ENCODE results near the gene CLDND1.

GRCh38 chr3:98561727-98562521 lies 39.2 kb upstream of the CLDND1 start:
- TF ChIP-seq, protein P1, sequence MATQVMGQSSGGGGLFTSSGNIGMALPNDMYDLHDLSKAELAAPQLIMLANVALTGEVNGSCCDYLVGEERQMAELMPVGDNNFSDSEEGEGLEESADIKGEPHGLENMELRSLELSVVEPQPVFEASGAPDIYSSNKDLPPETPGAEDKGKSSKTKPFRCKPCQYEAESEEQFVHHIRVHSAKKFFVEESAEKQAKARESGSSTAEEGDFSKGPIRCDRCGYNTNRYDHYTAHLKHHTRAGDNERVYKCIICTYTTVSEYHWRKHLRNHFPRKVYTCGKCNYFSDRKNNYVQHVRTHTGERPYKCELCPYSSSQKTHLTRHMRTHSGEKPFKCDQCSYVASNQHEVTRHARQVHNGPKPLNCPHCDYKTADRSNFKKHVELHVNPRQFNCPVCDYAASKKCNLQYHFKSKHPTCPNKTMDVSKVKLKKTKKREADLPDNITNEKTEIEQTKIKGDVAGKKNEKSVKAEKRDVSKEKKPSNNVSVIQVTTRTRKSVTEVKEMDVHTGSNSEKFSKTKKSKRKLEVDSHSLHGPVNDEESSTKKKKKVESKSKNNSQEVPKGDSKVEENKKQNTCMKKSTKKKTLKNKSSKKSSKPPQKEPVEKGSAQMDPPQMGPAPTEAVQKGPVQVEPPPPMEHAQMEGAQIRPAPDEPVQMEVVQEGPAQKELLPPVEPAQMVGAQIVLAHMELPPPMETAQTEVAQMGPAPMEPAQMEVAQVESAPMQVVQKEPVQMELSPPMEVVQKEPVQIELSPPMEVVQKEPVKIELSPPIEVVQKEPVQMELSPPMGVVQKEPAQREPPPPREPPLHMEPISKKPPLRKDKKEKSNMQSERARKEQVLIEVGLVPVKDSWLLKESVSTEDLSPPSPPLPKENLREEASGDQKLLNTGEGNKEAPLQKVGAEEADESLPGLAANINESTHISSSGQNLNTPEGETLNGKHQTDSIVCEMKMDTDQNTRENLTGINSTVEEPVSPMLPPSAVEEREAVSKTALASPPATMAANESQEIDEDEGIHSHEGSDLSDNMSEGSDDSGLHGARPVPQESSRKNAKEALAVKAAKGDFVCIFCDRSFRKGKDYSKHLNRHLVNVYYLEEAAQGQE (IDR thresholded peaks at IDR 0.05; ENCODE audit: insufficient read depth in 1 of 2, low read depth in 2 of 2, low read length in 1 of 2): no peak
- TF ChIP-seq, protein P2, sequence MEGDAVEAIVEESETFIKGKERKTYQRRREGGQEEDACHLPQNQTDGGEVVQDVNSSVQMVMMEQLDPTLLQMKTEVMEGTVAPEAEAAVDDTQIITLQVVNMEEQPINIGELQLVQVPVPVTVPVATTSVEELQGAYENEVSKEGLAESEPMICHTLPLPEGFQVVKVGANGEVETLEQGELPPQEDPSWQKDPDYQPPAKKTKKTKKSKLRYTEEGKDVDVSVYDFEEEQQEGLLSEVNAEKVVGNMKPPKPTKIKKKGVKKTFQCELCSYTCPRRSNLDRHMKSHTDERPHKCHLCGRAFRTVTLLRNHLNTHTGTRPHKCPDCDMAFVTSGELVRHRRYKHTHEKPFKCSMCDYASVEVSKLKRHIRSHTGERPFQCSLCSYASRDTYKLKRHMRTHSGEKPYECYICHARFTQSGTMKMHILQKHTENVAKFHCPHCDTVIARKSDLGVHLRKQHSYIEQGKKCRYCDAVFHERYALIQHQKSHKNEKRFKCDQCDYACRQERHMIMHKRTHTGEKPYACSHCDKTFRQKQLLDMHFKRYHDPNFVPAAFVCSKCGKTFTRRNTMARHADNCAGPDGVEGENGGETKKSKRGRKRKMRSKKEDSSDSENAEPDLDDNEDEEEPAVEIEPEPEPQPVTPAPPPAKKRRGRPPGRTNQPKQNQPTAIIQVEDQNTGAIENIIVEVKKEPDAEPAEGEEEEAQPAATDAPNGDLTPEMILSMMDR (IDR thresholded peaks at IDR 0.05): no peak
- no peak for TF ChIP-seq POLR2AphosphoS5 (IDR thresholded peaks at IDR 0.05; ENCODE audit: low read depth, low read length)

Data from Panc1 (cell line).